ENCODE results near the gene AMY2A.
"Not testable (repeated sequence)": the region's sequence is repeated elsewhere in the genome, so short reads cannot be mapped to it uniquely, and the experiment has no call there.

Gene AMY2A

GRCh38 chr1:103616994-103617477 is at the start of gene AMY2A:
Gene AMY2A (plus strand): TSS chr1:103617427. CDS start chr1:103617441, 14 bp downstream.
- DNase-seq (ENCODE audit: low spot score) = not testable (repeated sequence)

- DNase-seq (ENCODE audit: low spot score) = no peak
These were observed 47.7 kb upstream of the AMY2A start for GRCh38 chr1:103569493-103569892.

GRCh38 chr1:103571289-103571688 is 45.9 kb upstream of the AMY2A start, which contains the start of gene AMY2B:
Gene AMY2B (plus strand): TSS chr1:103571589. CDS start chr1:103571603, 14 bp downstream.
- DNase-seq (ENCODE audit: low spot score) = not testable (repeated sequence)

GRCh38 chr1:103576065-103576464 is 41.2 kb upstream of the AMY2A start:
- no peak for DNase-seq (ENCODE audit: low spot score)

- DNase-seq (ENCODE audit: low spot score) = not testable (repeated sequence)
These were observed 40.4 kb upstream of the AMY2A start for GRCh38 chr1:103576784-103577183.

- DNase-seq (ENCODE audit: low spot score) = no peak
These were observed 34.8 kb upstream of the AMY2A start for GRCh38 chr1:103582464-103582863.

GRCh38 chr1:103583887-103584286 is 33.3 kb upstream of the AMY2A start:
- no peak for DNase-seq (ENCODE audit: low spot score)

- DNase-seq (ENCODE audit: low spot score) = no peak
These were observed 32.7 kb upstream of the AMY2A start for GRCh38 chr1:103584537-103584936.

- not testable (repeated sequence) for DNase-seq (ENCODE audit: low spot score)
These were observed 14.5 kb upstream of the AMY2A start for GRCh38 chr1:103602740-103603139.

GRCh38 chr1:103616362-103616761 is 865 bp upstream of the AMY2A start:
- no peak for DNase-seq (ENCODE audit: low spot score)

GRCh38 chr1:103627436-103627835 is 10.2 kb downstream of the AMY2A start:
- not testable (repeated sequence) for DNase-seq (ENCODE audit: low spot score)

GRCh38 chr1:103641194-103641593 is 24.0 kb downstream of the AMY2A start:
- DNase-seq (ENCODE audit: low spot score) = not testable (repeated sequence)

GRCh38 chr1:103643908-103644307 is 26.7 kb downstream of the AMY2A start:
- not testable (repeated sequence) for DNase-seq (ENCODE audit: low spot score)

- DNase-seq (ENCODE audit: low spot score) = not testable (repeated sequence)
These were observed 33.1 kb downstream of the AMY2A start for GRCh38 chr1:103650305-103650704.

GRCh38 chr1:103650889-103651288 is 33.7 kb downstream of the AMY2A start:
- DNase-seq (ENCODE audit: low spot score) = not testable (repeated sequence)

GRCh38 chr1:103654133-103654532 is 36.9 kb downstream of the AMY2A start:
- not testable (repeated sequence) for DNase-seq (ENCODE audit: low spot score)

GRCh38 chr1:103655460-103655859 is 38.2 kb downstream of the AMY2A start, which contains the start of gene AMY1A:
Gene AMY1A (plus strand): TSS chr1:103655760. CDS start chr1:103656331, 571 bp downstream.
- not testable (repeated sequence) for DNase-seq (ENCODE audit: low spot score)

All from hepatic stellate cell (primary cell).